ENCODE results near the gene EFNA3. TPM values are rescaled to one million over a fixed set of nuclear protein-coding genes. Genes with fewer than 3 reads are reported as not detected.

EFNA3 gene
- total and polyA plus RNA-seq, 2 of the 4 experiments (the other 2 are of a cell fraction), result 0.72 to 1.6 TPM

- Histone ChIP-seq H3K79me1 (ENCODE audit: low read depth in 1 of 2, low read length in 2 of 2) (peaks cover 0 to 5% of the 10 kb centered on the region in 2 experiments; a peak in 1 of 4 replicates), H3K36me3 (ENCODE audit: control insufficient read depth, insufficient read depth, low read length) (peaks cover 6% of the 10 kb centered on the region), H2BK15ac (ENCODE audit: low read depth, low read length) (no peak overlapping the region), H2BK120ac (ENCODE audit: low read depth, low read length) (no peak overlapping the region), H3K27me3 (ENCODE audit: control insufficient read depth, insufficient read depth, low read length) (peaks cover 33% of the 10 kb centered on the region), H2BK20ac (ENCODE audit: low read depth, low read length) (no peak overlapping the region), H3K4me1 (ENCODE audit: control insufficient read depth, insufficient read depth, low read length) (peaks cover 25% of the 10 kb centered on the region), H3K27ac (ENCODE audit: insufficient read depth, low read length) (no peak overlapping the region), H3K4ac (ENCODE audit: low read depth, low read length) (no peak overlapping the region), H2AK5ac (ENCODE audit: low read depth, low read length) (no peak overlapping the region), H4K20me1 (ENCODE audit: insufficient read depth, low read length) (peaks cover 2% of the 10 kb centered on the region; the same call in 1 of the 2 replicates), H3K4me3 (ENCODE audit: insufficient read depth, low read depth, low read length) (no peak overlapping the region), H3K4me2 (ENCODE audit: low read depth, low read length) (no peak overlapping the region; the same call in 1 of the 2 replicates), H3K14ac (replicated peaks; ENCODE audit: low read depth, low read length) (no peak overlapping the region), H4K8ac (ENCODE audit: low read depth in 2 of 2, low read length in 2 of 2) (no peak overlapping the region), H4K5ac (ENCODE audit: low read depth, low read length) (no peak overlapping the region), H2AK9ac (replicated peaks; ENCODE audit: low read depth, low read length, poor library complexity) (peak overlapping the region; percentile 84), H2BK5ac (ENCODE audit: low read depth, low read length, poor library complexity, severe bottlenecking) (no peak overlapping the region), H3K56ac (ENCODE audit: extremely low read depth, insufficient read depth, low read length) (no peak overlapping the region), H4K91ac (ENCODE audit: insufficient read depth, low read depth, low read length) (no peak overlapping the region), H3K9ac (ENCODE audit: low read depth, low read length) (no peak overlapping the region), H3K18ac (ENCODE audit: low read depth, low read length) (no peak overlapping the region), H2AFZ (replicated peaks; ENCODE audit: low read length, poor library complexity) (no peak overlapping the region), H3K9me1 (ENCODE audit: insufficient read depth, low read length) (peaks cover 16% of the 10 kb centered on the region; the same call in 1 of the 2 replicates), H3K9me3 (ENCODE audit: control insufficient read depth, insufficient read depth, low read length) (no peaks in the 10 kb centered on the region), H3K23ac (ENCODE audit: low read depth, low read length) (peak overlapping the region; percentile 51; the same call in 1 of the 2 replicates)
- DNase-seq (no peak), ATAC-seq (ENCODE audit: low read depth) (no peak)
- BruUV-seq (replicated peaks), result no TSS peak
- intact Hi-C loops (cut with micrococcal nuclease), result no loop called here
- CTCF ChIA-PET, result interaction anchor here (0.5 kb wide), 1 partner anchor 16 kb away, joined by 7 read pairs; no protein-coding TSS in a partner anchor
- POLR2A ChIA-PET (ENCODE audit: unreplicated experiment), result interaction anchor here (0.6 kb wide), 1 partner anchor 8 kb away, joined by 10 read pairs; no protein-coding TSS in a partner anchor
- dilution Hi-C loops (cut with HindIII; ENCODE audit: low sequenced_read_pairs, unreplicated experiment), result no loop called here
- WGBS, 2 experiments (ENCODE audit: extremely low coverage in 2 of 2, insufficient read length in 1 of 2), result 19% methylated on average over 3 of the region's 6 CpGs; no CpG with 5 or more reads in 1 of the 2 experiments
- TF ChIP-seq NFE2L2 (IDR thresholded peaks at IDR 0.05; ENCODE audit: low read depth, low read length), result no peak
- TF ChIP-seq RCOR1 (IDR thresholded peaks at IDR 0.05; ENCODE audit: insufficient replicate concordance, low read length), result no peak
- TF ChIP-seq ELK1 (IDR thresholded peaks at IDR 0.05; ENCODE audit: borderline replicate concordance, low read depth, low read length), result no peak
- no peak for TF ChIP-seq CTCF (conservative IDR thresholded peaks at IDR 0.05; ENCODE audit: low read depth, low read length)
- no peak for TF ChIP-seq MXI1 (IDR thresholded peaks at IDR 0.05; ENCODE audit: borderline replicate concordance, low read depth, low read length)
- no peak for TF ChIP-seq BHLHE40 (IDR thresholded peaks at IDR 0.05; ENCODE audit: low read depth, low read length)
- TF ChIP-seq CEBPB (IDR thresholded peaks at IDR 0.05; ENCODE audit: low read depth, low read length), result no peak
- TF ChIP-seq USF2 (IDR thresholded peaks at IDR 0.05; ENCODE audit: low read depth, low read length), result no peak
- in situ Hi-C loops (cut with MboI; ENCODE audit: low sequenced_read_pairs), result no loop called here
These were observed 51.8 kb downstream of the EFNA3 start for GRCh38 chr1:155130272-155131006.
